ENCODE data around the gene RAB26.

Gene RAB26

DNA sequence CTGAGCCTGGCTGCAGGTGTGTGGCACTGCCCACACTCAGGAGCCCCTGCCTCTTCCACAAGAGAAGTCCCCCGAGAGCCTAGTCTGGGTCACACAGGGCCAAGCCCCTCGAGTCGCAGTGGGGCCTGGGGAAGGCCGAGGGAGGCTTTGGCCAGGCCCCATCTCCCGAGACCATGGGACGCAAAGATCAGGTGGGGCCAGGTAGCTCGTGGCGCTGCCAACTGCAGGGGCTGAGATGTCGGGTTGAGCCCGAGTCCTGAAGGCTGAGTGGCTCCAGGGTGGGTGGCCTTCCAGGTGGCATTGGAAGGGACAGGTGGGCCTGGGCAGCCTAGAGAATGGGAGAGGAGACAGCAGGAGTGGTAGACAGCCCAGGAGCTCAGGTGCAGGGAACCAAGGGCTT lies 13.5 kb downstream of the RAB26 start:
- DNase-seq (ENCODE audit: low spot score), result no peak

DNA sequence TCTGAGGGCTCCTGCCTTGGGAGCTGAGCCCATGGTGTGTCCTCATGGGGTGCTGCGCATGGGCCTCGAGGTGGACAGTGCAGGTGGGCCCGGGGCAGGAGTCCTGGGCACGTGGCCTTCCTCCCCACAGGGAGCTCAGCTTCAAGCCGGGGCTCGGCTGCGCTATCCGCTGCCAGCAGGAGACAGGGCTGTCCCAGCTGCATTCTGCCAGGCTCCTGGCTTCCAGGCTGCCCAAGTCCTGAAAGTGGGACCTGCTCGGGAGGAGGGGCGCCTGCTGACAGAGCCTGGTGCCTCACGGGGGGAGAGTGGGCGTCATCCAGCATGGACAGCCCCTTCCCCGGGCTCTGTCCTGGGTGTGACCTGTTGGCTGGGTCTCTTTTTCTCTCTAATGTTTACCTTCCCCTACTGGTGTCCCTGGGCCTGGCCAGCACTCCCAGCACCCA lies 14.3 kb downstream of the RAB26 start:
- DNase-seq (ENCODE audit: low spot score), result no peak

DNA sequence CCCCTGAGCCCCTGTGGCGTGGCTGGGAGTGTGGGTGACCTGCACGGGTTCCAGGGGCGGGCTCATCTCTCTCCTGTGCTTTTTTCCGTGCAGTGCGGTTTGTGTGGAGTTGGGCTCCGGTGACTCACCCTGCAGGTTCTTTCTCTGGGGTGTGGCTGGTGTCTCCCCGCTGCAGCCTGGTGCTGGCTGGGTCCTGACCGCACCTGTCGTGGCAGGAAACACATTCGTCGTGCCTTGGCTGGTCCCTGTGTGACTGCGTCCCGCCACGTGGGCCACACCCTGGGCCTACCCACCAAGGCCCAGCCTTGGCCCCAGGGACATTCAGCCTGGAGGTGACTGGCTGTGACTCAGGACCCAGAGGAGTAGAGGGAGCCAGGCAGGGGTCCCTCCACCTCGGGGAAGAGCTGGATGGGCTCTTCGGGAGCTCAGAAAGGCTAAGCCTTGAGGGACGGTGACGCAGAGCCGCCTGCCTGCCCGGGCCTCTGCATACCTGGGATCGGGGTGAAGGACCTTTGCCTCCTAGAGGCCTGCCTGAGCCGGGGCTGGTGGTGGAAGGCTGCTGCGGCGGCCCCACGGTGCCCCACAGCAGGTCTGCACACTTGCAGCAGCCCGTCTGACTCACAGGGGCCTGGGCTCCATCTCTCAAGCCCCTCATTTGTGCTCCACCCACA lies 14.9 kb downstream of the RAB26 start:
- DNase-seq (ENCODE audit: low spot score), result peak; percentile 54

GRCh38 chr16:2165861-2166260 lies 17.4 kb downstream of the RAB26 start:
- no peak for DNase-seq (ENCODE audit: low spot score)

- no peak for DNase-seq (ENCODE audit: low spot score)
These were observed 18.0 kb downstream of the RAB26 start for GRCh38 chr16:2166263-2167067.

GRCh38 chr16:2167068-2167638 lies 18.7 kb downstream of the RAB26 start:
- no peak for DNase-seq (ENCODE audit: low spot score)

- no peak for DNase-seq (ENCODE audit: low spot score)
These were observed 21.7 kb downstream of the RAB26 start for GRCh38 chr16:2170080-2170479.

DNA sequence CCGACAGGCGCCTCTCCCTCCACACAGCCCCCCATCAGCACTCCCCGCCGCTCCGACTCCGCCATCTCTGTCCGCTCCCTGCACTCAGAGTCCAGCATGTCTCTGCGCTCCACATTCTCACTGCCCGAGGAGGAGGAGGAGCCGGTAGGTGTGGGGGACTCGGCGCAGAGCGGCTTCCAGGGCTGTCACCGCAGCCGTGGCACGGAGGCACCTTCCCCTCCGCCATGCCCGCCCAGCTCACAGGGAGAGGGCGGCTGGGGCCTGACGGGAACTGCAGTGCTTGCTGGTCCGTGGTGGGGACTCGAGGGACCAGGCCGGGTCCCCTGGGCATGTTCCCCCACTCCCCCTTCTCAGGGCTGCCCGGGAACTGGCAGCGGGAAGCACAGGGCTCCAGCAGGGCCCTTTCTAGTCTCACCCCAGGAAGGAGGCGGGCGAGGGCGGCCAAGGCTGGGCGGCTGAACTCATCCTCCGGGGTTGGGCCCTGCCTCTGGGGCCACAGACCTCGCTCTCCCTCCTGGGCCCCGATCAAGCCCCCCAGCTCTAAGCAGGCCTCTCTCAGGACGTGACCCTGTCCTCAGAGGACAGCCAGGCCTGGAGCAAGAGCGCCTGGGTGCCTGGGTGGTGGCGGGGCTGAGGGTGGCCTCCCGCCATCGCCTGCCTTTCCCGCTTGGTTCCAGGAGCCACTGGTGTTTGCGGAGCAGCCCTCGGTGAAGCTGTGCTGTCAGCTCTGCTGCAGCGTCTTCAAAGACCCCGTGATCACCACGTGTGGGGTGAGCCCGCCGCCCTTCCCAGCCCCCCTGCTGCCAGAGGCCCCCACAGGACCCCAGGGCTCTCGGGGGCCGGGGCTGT lies 22.4 kb downstream of the RAB26 start:
- DNase-seq (ENCODE audit: low spot score), result no peak

- DNase-seq (ENCODE audit: low spot score), result no peak
These were observed 23.3 kb downstream of the RAB26 start for GRCh38 chr16:2171601-2172178.

DNA sequence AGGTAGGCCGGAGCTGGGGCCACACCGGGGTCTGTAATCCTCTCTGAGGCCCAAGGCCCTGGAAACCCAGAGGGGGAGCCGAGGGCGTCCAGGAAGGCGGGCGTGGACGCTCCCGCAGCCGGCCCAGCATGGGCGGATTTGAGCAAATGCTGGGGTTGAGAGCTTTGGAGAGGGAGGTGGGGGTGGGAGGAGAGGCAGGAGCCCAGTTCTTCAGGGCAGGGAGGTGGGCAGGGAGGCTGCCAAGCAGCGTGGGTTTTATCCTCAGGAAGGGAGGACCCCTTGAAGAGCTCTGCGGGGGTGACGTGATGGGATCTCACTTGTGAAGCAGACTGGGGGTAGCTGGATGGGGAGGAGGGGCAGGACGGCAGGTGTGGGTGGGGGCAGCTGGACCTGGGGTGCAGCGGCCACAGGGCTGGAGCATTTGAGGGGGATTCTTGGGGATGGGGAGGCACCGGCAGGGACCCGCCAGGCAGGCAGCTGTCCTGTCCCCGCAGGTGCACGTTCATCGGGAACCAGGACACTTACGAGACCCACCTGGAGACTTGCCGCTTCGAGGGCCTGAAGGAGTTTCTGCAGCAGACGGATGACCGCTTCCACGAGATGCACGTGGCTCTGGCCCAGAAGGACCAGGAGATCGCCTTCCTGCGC lies 24.4 kb downstream of the RAB26 start:
- DNase-seq (ENCODE audit: low spot score), result no peak

DNA sequence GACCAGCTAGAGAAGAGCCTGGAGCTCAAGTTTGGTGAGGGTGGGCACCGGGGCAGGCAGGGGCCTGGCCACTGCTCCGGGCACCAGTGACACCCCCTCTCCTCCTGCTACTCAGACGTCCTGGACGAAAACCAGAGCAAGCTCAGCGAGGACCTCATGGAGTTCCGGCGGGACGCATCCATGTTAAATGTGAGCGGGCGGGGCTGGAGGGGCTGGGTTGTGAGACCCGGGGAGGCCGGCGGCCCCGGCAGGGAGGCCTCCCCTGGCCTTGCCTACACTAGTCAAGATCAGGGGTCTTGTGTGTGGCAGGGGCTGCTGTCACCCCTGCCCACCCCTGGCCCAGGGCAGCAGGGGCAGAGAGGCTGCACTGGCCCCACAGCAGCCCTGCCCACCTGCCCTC lies 24.9 kb downstream of the RAB26 start:
- no peak for DNase-seq (ENCODE audit: low spot score)

GRCh38 chr16:2173916-2174315 lies 25.5 kb downstream of the RAB26 start:
- no peak for DNase-seq (ENCODE audit: low spot score)

DNA sequence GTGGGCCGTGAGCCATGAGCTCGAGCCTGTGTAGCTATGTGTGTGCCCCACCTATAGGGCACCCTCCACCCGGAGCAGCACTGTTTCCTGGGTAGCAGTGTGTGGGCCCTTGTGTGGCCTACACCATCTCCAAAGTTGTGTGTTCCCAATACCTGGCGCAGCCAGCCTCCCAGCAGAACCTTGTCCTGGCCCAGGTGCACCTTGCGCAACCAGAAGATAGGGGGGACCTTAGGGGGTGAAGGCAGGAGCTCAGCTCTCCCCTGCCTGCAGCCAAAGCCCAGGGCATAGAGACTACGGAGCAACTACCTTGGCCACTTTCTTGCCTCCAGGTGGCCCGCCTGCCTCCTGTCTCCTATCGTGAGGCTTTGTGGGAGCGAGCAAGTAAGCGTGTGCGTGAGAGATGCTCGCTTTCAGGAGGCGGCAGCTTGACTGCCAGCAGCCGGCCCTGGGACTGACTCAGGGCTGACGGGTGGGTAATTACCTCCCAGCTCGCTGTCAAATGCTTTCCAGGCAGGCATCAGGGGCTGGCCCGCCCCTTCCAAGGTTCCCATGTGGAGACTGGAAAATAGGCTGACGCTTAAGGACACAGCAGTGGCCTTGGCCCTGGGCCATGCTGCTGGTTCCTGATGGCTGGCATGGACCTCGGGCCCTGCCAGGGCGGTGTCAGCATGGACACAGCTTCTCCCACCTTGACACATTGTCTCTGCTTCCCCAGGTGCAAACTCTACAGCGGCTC lies 26.1 kb downstream of the RAB26 start:
- no peak for DNase-seq (ENCODE audit: low spot score)

GRCh38 chr16:2175454-2175853 lies 27.0 kb downstream of the RAB26 start:
- DNase-seq (ENCODE audit: low spot score), result no peak

DNA sequence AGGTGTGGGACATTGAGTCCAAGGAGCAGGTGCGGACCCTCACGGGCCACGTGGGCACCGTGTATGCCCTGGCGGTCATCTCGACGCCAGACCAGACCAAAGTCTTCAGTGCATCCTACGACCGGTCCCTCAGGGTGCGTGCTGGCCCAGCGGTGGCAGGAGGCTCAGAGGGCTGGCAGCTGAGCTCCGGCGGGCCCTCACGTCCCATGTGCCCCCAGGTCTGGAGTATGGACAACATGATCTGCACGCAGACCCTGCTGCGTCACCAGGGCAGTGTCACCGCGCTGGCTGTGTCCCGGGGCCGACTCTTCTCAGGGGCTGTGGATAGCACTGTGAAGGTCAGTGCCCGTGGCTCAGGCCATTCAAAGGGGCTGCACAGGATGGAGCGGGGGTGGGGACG lies 27.6 kb downstream of the RAB26 start:
- DNase-seq (ENCODE audit: low spot score), result no peak

DNA sequence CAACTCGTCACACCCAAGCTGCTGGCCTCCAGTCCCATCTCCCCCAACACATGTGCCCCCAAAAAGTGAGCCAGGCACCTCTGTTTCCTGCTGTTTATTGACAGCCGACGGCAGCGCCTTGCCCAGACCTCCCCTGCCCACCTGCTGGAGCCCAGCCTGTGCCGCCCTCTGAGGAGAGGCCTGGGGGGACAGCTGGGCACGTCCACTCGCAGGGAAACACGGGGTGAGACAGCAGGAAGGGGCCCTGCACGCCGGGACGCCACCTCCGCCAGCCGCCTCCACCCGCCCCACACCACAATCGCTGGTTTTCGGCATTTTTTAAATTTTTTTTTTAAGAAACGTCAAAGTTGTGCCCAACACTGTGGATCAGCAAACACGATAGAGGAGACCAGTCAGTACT lies 28.7 kb downstream of the RAB26 start:
- DNase-seq (ENCODE audit: low spot score), result no peak

DNA sequence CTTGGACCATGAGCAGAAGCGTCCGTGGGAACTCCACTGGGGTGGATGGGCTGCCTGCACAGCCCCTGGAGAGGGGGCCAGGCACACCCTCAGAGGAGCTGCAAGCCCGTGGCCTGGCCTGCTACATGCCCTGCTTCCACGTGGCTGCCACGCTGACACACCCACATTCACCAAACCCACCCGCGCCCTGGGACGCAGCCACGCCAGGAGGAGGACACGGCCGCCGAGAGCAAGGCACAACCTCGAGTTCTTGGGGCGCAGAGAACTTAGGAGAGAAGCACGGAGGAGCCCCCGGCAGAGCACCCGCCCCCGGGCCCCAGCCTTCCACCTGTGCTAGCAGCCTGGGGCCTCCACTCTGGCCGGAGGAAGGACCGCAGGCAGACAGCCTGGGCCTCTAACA lies 29.1 kb downstream of the RAB26 start:
- no peak for DNase-seq (ENCODE audit: low spot score)

DNA sequence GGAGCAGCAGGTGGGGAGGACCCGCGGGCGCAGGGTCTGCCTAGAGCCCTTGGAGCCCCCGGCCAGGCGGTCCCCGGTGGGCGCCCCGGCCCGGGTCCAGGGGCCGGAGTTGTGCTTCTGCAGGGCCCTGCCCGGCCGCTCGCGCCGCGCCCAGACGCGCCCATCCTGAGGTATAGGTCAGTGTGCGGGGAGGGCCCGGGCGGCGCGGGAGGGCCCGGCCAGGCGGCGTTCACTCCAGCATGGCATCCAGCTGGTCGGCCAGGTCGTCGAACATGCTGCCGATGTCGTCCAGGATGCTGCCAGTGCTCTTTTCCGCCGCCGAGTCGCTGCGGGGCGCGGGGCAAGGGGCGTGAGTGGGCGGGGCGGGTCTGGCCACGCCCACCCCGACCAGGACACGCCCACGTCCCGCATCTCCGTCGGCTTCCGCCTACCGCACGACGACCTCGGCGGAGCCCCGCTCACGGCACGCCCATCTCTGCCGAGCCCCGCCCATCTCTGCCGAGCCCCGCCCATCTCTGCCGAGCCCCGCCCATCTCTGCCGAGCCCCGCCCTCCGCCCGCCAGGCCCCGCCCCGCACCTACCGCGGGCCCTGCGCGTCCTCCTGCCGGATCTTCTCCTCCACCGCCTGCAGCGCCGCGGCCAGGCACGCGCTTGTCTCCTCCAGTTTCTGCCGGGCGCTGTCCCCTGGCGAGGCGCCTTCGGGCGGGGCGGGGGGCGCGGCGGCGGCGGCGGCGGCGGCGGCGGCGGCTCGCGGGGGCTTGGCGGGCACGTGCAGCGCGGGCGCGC lies 30.1 kb downstream of the RAB26 start:
- DNase-seq (ENCODE audit: low spot score), result no peak

DNA sequence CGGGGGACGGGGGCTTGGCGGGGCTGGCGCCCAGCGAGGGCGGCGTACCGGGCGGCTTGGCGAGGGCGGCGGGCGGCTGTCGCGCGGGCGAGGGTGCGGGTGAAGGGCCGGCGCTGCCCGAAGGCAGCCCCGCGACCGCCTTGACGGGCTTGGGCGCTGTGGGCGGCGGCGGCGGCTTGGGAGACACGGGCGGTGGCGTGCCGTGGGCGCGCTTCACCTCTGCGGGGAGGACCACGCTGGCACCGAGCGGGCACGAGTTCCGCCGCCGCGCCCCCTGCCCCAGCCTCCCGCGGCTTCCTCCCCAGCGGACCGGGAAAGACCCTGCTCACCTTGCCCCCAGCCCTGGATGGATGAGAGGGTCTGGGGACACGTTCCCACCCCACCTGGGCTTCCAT lies 30.7 kb downstream of the RAB26 start:
- no peak for DNase-seq (ENCODE audit: low spot score)

DNA sequence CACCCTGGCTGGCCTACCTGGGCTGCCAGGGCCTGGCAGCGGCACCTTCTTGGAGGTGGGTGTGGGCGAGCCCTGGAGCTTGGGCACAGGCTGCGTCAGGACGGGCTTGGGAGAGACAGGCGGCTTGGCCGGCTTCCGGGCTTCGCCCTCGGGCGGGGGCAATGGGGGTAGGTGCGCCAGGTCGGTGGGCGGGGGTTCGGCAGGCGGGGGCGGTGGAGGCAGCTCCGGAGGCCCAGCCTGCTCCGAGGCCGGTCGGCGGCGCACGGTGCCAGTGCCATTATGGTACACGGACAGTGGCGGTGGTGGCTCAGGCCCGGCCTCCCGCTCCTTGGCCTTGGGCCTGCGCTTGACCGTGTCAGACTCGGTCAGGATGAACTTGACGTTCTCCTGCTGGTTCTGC lies 31.2 kb downstream of the RAB26 start:
- DNase-seq (ENCODE audit: low spot score), result no peak

Data from LoVo (cell line).